NCI-H2196 treated with DMSO at 0.1 percent for 48 hours (cell line): ENCODE results near the gene XCR1.
A peak's percentile ranks its signal among the peaks of the same experiment; 100 is the strongest.
"Not testable (repeated sequence)": the region's sequence is repeated elsewhere in the genome, so short reads cannot be mapped to it uniquely, and the experiment has no call there.

Experiments
- DNase-seq: peaks from one replicate; lab custom pipeline; 2025; ENCODE audit not compliant: unreplicated experiment; lab: John Stamatoyannopoulos, UW

XCR1 gene

GRCh38 chr3:46027021-46027705, at the start of gene XCR1:
XCR1 (minus strand) TSS chr3:46027483; CDS start chr3:46021947, 5,536 bp downstream.
- no peak for DNase-seq

GRCh38 chr3:46076606-46077005, 49.3 kb upstream of the XCR1 start:
- no peak for DNase-seq

- no peak for DNase-seq
Measured at GRCh38 chr3:46075816-46076215, 48.5 kb upstream of the XCR1 start.

GRCh38 chr3:46071222-46071858, 44.1 kb upstream of the XCR1 start:
- no peak for DNase-seq

GRCh38 chr3:46070595-46071093, 43.4 kb upstream of the XCR1 start:
- no peak for DNase-seq

GRCh38 chr3:46068501-46068900, 41.2 kb upstream of the XCR1 start:
- DNase-seq: no peak

GRCh38 chr3:46067401-46067800, 40.1 kb upstream of the XCR1 start:
- DNase-seq: no peak

DNA sequence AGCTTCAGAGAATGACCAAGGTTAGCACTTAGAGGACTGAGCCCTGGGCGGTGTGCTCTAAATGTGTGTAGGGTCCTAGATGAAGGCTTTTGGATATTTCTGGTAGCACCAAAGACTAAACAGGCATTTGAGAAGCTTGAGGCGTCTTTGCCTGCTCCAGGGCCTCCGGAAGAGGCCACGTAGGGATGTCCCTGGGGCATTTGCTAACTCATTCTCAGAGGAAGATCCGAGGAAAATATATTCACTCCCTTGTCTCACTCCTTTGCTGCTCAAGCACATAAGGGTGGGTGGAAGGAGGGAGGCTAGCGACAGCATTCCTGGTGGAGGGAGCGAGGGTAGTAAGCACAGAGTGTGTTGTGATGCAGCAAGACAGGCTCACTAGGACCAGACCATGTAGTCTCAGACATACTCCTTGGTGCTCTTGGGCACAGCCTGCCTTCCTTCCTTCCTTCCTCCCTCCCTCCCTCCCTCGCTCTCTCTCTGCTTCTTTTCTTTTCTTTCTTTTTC, 38.5 kb upstream of the XCR1 start:
- no peak for DNase-seq

DNA sequence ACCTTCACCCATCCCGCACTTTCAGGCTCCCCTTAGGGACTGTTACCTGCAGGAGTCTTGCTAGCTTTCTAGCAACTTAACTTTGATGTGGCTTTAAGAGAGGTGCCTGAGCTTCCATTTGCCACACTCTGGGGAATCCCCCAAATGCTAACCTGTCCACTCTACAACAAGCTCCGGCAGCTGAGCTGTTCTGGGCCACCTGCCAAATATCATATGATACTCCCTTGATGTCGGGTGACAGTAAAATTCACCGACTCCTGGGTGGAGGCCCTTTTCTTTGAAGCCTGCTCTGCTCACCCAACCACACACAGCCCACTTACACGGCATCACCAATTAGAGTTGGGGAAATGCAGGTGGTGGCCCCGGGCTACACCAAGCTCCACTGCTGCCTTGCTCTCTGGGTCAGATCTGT, 38.0 kb upstream of the XCR1 start:
- DNase-seq: peak; percentile 76

DNA sequence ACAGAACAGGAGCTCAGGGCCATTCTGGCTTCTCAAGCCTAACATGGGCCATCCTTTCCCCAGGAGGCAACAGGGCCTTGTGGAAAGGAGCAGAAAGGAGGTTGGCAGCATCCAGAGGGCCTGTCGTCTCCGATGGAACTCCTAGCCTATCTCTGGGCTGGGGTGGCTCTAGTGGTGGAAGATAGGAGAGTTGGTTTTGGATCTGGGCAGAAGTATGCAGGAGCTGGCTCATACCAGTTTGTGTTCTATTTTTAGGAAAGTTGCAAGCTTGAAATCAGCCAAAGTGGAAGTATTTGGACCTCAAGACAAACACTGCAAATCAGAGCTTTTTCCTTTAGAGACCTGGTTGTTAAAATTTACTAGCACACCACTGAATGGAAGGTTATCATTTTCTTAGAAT, 35.4 kb upstream of the XCR1 start:
- DNase-seq: no peak

GRCh38 chr3:46061887-46062286, 34.6 kb upstream of the XCR1 start:
- no peak for DNase-seq

- DNase-seq: no peak
Measured at GRCh38 chr3:46061108-46061720, 33.9 kb upstream of the XCR1 start.

DNA sequence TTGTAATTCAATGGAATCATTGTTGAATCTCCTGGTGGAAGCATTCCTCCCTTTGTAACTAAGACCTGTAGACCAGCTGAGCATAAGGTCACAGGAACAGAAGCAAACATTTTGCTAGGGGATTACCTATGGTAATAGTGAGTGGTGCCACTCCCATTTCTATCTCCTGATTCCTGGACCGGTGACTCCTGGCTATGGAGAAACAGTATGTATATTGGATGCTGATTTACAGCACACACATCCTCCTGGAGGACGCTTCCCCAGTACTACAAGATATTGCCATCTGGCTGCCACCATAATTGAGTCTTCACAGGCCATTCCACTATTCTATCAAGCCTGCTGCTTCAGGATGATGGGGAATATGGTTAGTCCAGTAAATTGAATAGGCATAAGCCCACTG, 33.3 kb upstream of the XCR1 start:
- DNase-seq: no peak

GRCh38 chr3:46059432-46059831, 32.1 kb upstream of the XCR1 start:
- DNase-seq: no peak

GRCh38 chr3:46058981-46059380, 31.7 kb upstream of the XCR1 start:
- DNase-seq: no peak

- no peak for DNase-seq
Measured at GRCh38 chr3:46057716-46058115, 30.4 kb upstream of the XCR1 start.

DNA sequence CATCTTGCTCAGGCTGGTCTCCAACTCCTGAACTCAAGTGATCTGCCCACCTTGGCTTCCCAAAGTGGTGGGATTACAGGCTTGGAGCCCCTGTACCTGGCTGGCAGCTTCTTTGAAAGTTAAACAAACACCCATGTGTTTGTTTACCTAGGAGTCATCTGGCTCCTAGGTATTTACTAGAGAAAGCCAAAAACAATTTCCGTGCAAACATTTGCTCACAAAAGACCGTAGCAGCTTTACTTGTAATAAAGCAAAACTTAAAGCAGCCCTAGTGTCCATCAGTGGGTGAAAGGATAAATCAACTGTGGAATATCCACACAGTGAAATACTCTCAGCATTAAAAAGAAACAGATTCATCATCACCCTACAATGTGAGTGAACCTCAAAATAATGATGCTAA, 29.4 kb upstream of the XCR1 start:
- DNase-seq: no peak

DNA sequence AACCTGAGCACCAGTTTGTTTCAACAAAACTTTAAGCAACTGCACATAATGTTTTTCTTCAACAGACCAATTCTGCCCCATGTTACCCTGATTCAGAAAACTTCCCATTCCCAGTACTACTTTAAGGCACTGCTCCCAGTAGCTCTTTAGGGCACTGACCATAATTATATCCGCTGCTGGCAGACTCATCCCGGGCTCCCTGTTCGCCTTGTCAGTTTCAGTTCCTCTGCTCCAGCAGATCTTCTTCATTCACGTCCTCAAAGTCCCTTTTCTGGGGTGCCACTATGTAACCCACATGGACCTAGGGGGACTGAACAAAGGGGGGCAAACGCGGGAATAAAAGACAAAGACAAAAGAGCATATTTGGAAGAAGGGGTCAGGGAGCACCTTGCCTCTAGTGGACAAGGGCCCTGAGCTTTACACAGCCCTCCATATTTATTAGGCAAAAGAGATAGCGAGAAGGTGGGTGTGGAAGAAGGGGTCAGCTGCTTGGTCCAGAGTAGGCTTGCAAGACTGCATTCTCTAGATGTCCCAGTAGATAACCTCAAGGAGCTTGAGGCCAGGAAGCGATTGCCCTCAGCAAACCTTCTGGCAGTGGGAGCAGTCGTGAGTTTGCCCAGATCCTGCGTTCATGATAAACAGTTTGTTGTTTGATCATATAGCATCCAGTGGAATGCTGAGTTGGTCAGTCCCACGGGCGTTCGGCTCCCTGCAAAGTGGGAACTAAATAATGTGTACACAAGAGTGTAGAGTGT, 26.7 kb upstream of the XCR1 start:
- not testable (repeated sequence) for DNase-seq

DNA sequence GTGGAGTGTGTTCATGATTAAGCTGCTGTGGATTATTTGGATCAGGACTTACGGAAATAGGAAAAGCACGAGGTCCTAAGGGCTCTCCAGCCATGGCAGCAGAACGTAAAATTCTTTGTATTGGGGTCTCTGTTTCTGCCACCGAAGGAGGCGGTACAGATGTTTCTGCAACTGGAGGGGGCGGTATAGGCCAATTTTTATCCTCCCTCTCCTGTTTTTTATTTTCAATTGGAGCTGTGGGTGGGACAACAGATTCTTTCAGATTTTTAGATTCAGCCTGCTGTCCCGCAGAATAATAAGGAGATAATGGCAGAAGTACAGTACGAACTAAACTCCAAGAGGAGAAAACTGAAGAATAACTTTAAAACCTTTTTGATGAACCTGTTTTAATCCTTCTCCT, 26.0 kb upstream of the XCR1 start:
- not testable (repeated sequence) for DNase-seq

- no peak for DNase-seq
Measured at GRCh38 chr3:46052531-46052930, 25.2 kb upstream of the XCR1 start.

DNA sequence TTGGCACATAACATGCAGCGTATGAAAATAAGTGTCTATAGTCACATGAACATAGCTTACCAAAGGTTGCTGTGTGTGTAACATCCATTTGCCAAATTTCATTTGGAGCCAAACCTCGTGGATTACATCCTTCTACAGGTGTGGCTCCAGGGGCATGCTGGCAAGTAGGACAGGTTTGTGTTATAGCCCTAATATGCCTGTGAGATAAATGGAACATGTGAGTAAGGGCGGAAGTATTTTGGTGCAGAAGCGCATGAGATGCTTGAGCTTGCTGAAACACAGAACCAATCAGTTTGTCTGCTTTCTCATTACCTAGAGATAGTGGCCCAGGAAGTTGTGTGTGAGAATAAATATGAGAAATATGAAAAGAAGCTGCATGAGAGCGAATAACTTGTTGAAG, 21.8 kb upstream of the XCR1 start:
- DNase-seq: no peak
